ENCODE data around the gene POMGNT1.

DNA sequence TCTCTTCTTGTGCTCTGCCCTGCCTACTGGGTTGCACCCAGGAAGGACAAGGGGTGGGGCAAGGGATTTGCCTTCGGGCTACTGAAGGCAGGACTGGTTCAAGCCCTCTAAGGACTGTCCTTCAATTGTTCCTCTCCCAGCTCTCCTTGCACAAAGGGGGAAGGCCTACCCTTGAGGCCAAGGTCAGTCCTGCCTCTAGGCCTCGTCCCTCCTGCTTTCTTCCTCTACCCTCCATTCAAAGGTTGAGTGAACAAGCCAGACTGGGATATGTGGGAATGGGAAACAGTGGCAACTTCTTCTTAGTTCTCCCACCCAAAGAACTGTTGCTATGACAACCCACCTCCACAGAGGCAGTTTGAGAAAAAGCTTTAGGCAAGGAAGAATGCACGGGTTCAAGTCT, 7.6 kb upstream of the POMGNT1 start:
- TF ChIP-seq, protein P1, sequence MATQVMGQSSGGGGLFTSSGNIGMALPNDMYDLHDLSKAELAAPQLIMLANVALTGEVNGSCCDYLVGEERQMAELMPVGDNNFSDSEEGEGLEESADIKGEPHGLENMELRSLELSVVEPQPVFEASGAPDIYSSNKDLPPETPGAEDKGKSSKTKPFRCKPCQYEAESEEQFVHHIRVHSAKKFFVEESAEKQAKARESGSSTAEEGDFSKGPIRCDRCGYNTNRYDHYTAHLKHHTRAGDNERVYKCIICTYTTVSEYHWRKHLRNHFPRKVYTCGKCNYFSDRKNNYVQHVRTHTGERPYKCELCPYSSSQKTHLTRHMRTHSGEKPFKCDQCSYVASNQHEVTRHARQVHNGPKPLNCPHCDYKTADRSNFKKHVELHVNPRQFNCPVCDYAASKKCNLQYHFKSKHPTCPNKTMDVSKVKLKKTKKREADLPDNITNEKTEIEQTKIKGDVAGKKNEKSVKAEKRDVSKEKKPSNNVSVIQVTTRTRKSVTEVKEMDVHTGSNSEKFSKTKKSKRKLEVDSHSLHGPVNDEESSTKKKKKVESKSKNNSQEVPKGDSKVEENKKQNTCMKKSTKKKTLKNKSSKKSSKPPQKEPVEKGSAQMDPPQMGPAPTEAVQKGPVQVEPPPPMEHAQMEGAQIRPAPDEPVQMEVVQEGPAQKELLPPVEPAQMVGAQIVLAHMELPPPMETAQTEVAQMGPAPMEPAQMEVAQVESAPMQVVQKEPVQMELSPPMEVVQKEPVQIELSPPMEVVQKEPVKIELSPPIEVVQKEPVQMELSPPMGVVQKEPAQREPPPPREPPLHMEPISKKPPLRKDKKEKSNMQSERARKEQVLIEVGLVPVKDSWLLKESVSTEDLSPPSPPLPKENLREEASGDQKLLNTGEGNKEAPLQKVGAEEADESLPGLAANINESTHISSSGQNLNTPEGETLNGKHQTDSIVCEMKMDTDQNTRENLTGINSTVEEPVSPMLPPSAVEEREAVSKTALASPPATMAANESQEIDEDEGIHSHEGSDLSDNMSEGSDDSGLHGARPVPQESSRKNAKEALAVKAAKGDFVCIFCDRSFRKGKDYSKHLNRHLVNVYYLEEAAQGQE (IDR thresholded peaks at IDR 0.05; ENCODE audit: insufficient replicate concordance, low read depth) = no peak
- TF ChIP-seq, protein P2, sequence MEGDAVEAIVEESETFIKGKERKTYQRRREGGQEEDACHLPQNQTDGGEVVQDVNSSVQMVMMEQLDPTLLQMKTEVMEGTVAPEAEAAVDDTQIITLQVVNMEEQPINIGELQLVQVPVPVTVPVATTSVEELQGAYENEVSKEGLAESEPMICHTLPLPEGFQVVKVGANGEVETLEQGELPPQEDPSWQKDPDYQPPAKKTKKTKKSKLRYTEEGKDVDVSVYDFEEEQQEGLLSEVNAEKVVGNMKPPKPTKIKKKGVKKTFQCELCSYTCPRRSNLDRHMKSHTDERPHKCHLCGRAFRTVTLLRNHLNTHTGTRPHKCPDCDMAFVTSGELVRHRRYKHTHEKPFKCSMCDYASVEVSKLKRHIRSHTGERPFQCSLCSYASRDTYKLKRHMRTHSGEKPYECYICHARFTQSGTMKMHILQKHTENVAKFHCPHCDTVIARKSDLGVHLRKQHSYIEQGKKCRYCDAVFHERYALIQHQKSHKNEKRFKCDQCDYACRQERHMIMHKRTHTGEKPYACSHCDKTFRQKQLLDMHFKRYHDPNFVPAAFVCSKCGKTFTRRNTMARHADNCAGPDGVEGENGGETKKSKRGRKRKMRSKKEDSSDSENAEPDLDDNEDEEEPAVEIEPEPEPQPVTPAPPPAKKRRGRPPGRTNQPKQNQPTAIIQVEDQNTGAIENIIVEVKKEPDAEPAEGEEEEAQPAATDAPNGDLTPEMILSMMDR (IDR thresholded peaks at IDR 0.05; ENCODE audit: insufficient read depth, low read length) = no peak
- TF ChIP-seq POLR2AphosphoS5 (IDR thresholded peaks at IDR 0.05; ENCODE audit: low read depth) (no peak), SPI1 (IDR thresholded peaks at IDR 0.05; ENCODE audit: borderline replicate concordance, low read depth) (no peak), GABPA (IDR thresholded peaks at IDR 0.05; ENCODE audit: low read depth) (no peak)

Data from HL-60 (cell line).